NB4 (cell line): ENCODE results near the gene ANKS1A.

ENCODE experiments used
- DNase-seq: peaks from one replicate; pipeline ENCODE4 v3.0.0; 2010; ENCODE audit warnings: low read depth
- H3K4me3 ChIP-seq: one replicate; pipeline ENCODE4 v1.5.1; 2011; ENCODE audit warnings: mild to moderate bottlenecking, low read depth, low read length, moderate library complexity
- CTCF ChIP-seq: IDR thresholded peaks from one replicate; pipeline ENCODE4 v1.5.1; 2012; ENCODE audit warnings: low read depth, low read length
- MAX ChIP-seq: IDR thresholded peaks from 2 replicates; pipeline ENCODE4 v1.6.1; 2011; ENCODE audit warnings: low read depth, low read length
- MYC ChIP-seq: IDR thresholded peaks from 2 replicates; pipeline ENCODE4 v1.6.1; 2011; ENCODE audit warnings: low read depth, low read length
- POLR2A ChIP-seq: IDR thresholded peaks from 2 replicates; pipeline ENCODE4 v1.6.1; 2011; ENCODE audit warnings: mild to moderate bottlenecking; ENCODE audit not compliant: insufficient read length; ENCODE audit errors: extremely low read depth

The ANKS1A gene

GRCh38 chr6:35031611-35032529, 142.8 kb downstream of the ANKS1A start:
- H3K4me3 ChIP-seq, result no peak overlapping the region
- peak; percentile 42 for DNase-seq
- TF ChIP-seq MYC (no peak), POLR2A (no peak), CTCF (no peak), MAX (no peak)

GRCh38 chr6:35033683-35034082, 144.6 kb downstream of the ANKS1A start:
- no peak for DNase-seq
- TF ChIP-seq CTCF, result no peak
- TF ChIP-seq POLR2A, result no peak
- no peak for TF ChIP-seq MYC
- no peak for TF ChIP-seq MAX
- no peak overlapping the region for H3K4me3 ChIP-seq

- DNase-seq, result peak; percentile 76
- no peak overlapping the region for H3K4me3 ChIP-seq
- TF ChIP-seq MYC (no peak), CTCF (no peak), MAX (no peak), POLR2A (no peak)
Measured at GRCh38 chr6:35034411-35035191, 145.5 kb downstream of the ANKS1A start.

- TF ChIP-seq MAX (no peak), POLR2A (no peak), CTCF (no peak), MYC (no peak)
- H3K4me3 ChIP-seq, result no peak overlapping the region
- DNase-seq, result no peak
Measured at GRCh38 chr6:35035481-35036030, 146.5 kb downstream of the ANKS1A start.

- TF ChIP-seq MYC, result no peak
- TF ChIP-seq POLR2A, result no peak
- no peak for TF ChIP-seq MAX
- TF ChIP-seq CTCF, result no peak
- no peak overlapping the region for H3K4me3 ChIP-seq
- DNase-seq, result no peak
Measured at GRCh38 chr6:35036059-35036827, 147.2 kb downstream of the ANKS1A start.
